Measurements from ENCODE around the gene SLC26A1.

DNA sequence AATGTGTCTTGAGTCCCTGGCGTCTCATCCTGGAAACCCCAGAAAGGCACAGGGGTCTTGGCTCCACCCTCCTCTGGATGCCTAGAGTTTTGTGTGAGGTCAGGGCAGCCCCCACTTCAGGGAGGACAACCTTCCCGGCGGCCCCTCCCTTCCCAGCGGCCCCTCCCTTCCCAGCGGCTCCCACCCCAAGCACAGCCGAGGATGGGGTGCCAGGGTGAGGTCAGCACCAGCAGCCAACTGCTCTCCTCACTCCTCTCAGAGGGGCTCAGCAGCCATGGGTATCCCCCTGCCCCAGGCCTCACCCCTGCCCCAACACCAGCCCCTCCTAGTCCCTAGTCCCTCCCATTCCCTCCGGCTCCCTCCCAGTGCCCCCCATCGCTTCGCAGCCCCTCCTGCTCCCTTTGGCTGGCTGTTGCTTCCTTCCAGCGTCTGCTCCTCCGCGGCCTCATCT lies 37.2 kb downstream of the SLC26A1 start:
- TF ChIP-seq, protein P1, sequence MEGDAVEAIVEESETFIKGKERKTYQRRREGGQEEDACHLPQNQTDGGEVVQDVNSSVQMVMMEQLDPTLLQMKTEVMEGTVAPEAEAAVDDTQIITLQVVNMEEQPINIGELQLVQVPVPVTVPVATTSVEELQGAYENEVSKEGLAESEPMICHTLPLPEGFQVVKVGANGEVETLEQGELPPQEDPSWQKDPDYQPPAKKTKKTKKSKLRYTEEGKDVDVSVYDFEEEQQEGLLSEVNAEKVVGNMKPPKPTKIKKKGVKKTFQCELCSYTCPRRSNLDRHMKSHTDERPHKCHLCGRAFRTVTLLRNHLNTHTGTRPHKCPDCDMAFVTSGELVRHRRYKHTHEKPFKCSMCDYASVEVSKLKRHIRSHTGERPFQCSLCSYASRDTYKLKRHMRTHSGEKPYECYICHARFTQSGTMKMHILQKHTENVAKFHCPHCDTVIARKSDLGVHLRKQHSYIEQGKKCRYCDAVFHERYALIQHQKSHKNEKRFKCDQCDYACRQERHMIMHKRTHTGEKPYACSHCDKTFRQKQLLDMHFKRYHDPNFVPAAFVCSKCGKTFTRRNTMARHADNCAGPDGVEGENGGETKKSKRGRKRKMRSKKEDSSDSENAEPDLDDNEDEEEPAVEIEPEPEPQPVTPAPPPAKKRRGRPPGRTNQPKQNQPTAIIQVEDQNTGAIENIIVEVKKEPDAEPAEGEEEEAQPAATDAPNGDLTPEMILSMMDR (IDR thresholded peaks at IDR 0.05; ENCODE audit: low read length), result no peak
- TF ChIP-seq EZH2 (IDR thresholded peaks at IDR 0.05; ENCODE audit: borderline replicate concordance, low read length), result no peak
